Hippocampal formation (tissue), 2 donors: Measurements from ENCODE around the gene FAM168A.
"Not testable (repeated sequence)": the region's sequence is repeated elsewhere in the genome, so short reads cannot be mapped to it uniquely, and the experiment has no call there.

Source experiments
- DNase-seq, 2 donors: peaks; one replicate each; lab custom pipeline; 2025; lab: John Stamatoyannopoulos, UW

The FAM168A gene

GRCh38 chr11:73596547-73596946, 1.4 kb downstream of the FAM168A start:
- no peak for DNase-seq

GRCh38 chr11:73592640-73593039, 5.3 kb downstream of the FAM168A start:
- no peak for DNase-seq

GRCh38 chr11:73591743-73592142, 6.2 kb downstream of the FAM168A start:
- no peak for DNase-seq

- DNase-seq: no peak
These were observed 6.9 kb downstream of the FAM168A start for GRCh38 chr11:73590991-73591390.

- DNase-seq: no peak
These were observed 11.1 kb downstream of the FAM168A start for GRCh38 chr11:73586791-73587190.

- no peak for DNase-seq
These were observed 11.9 kb downstream of the FAM168A start for GRCh38 chr11:73585834-73586575.

GRCh38 chr11:73584831-73585230, 13.1 kb downstream of the FAM168A start:
- DNase-seq: no peak

- DNase-seq: no peak
These were observed 15.3 kb downstream of the FAM168A start for GRCh38 chr11:73582653-73583052.

GRCh38 chr11:73580749-73581148, 17.2 kb downstream of the FAM168A start:
- not testable (repeated sequence) for DNase-seq

- DNase-seq: no peak
These were observed 18.1 kb downstream of the FAM168A start for GRCh38 chr11:73579641-73580434.

GRCh38 chr11:73578592-73579185, 19.2 kb downstream of the FAM168A start:
- no peak for DNase-seq

GRCh38 chr11:73577496-73577917, 20.4 kb downstream of the FAM168A start:
- DNase-seq: no peak

GRCh38 chr11:73576185-73576614, 21.7 kb downstream of the FAM168A start:
- DNase-seq: peak in 1 of 2 donors; percentile 45

GRCh38 chr11:73571982-73572381, 25.9 kb downstream of the FAM168A start:
- DNase-seq: not testable (repeated sequence)

GRCh38 chr11:73570415-73571114, 27.3 kb downstream of the FAM168A start:
- no peak for DNase-seq

- no peak for DNase-seq
These were observed 30.7 kb downstream of the FAM168A start for GRCh38 chr11:73566977-73567755.

GRCh38 chr11:73566422-73566821, 31.5 kb downstream of the FAM168A start:
- DNase-seq: no peak

GRCh38 chr11:73565804-73566203, 32.1 kb downstream of the FAM168A start:
- DNase-seq: no peak

GRCh38 chr11:73564903-73565302, 33.0 kb downstream of the FAM168A start:
- DNase-seq: no peak

- no peak for DNase-seq
These were observed 34.2 kb downstream of the FAM168A start for GRCh38 chr11:73563539-73564200.

- DNase-seq: no peak
These were observed 38.2 kb downstream of the FAM168A start for GRCh38 chr11:73559743-73560142.
